SU-DHL-6 (cell line): Measurements from ENCODE around the gene CASP1.
"Not testable (repeated sequence)": the region's sequence is repeated elsewhere in the genome, so short reads cannot be mapped to it uniquely, and the experiment has no call there.

Experiments
- H2AFZ ChIP-seq: fragments of 200-600 bp; sonication (generic); 2 replicates; pipeline ENCODE4 v1.6.1; 2014; ENCODE audit warnings: low read depth, mild to moderate bottlenecking, moderate library complexity, mixed read lengths, antibody characterized with exemption, low read length; ENCODE audit not compliant: severe bottlenecking
- H3F3A ChIP-seq: fragments of 200-600 bp; shearing (Covaris generic); 2 replicates; pipeline ENCODE4 v1.6.0; 2016; ENCODE audit warnings: antibody characterized with exemption, mild to moderate bottlenecking; ENCODE audit not compliant: insufficient read depth
- H3K27ac ChIP-seq: fragments of 200-600 bp; sonication (generic); 2 replicates; pipeline ENCODE4 v1.5.1; 2016; ENCODE audit warnings: low read depth, mild to moderate bottlenecking, low read length, moderate library complexity, mixed read lengths
- H3K27me3 ChIP-seq: fragments of 200-600 bp; sonication (generic), shearing (Covaris generic); 2 replicates; pipeline ENCODE4 v1.6.0; 2014; ENCODE audit warnings: mild to moderate bottlenecking, low read length
- H3K36me3 ChIP-seq: fragments of 200-600 bp; sonication (generic); 2 replicates; pipeline ENCODE4 v1.6.1; 2014; ENCODE audit warnings: mild to moderate bottlenecking, low read length, mixed read lengths
- H3K4me2 ChIP-seq: fragments of 300-600, 200-600 bp; shearing (Covaris generic), sonication (generic); 2 replicates; pipeline ENCODE4 v1.6.0; 2014; ENCODE audit warnings: low read length, low read depth, mild to moderate bottlenecking; ENCODE audit not compliant: poor library complexity, severe bottlenecking
- H3K4me3 ChIP-seq: fragments of 200-600 bp; sonication (generic); 2 replicates; pipeline ENCODE4 v1.5.1; 2014; ENCODE audit warnings: antibody characterized with exemption, low read length, mild to moderate bottlenecking, mixed read lengths; ENCODE audit not compliant: insufficient read depth, poor library complexity, severe bottlenecking
- H3K79me2 ChIP-seq: fragments of 200-600 bp; sonication (generic); 2 replicates; pipeline ENCODE4 v1.6.1; 2014; ENCODE audit warnings: mild to moderate bottlenecking, low read length, moderate library complexity; ENCODE audit not compliant: insufficient read depth
- H3K9ac ChIP-seq: fragments of 200-600 bp; sonication (generic); 2 replicates; pipeline ENCODE4 v1.7.0; 2014; ENCODE audit warnings: mild to moderate bottlenecking, low read length
- H3K9me2 ChIP-seq: fragments of 200-600 bp; sonication (generic); replicated peaks from 2 replicates; pipeline ENCODE4 v1.6.1; 2014; ENCODE audit warnings: low read length; ENCODE audit not compliant: insufficient read depth
- H3K9me3 ChIP-seq: fragments of 200-600 bp; sonication (generic); 2 replicates; pipeline ENCODE4 v1.6.1; 2014; ENCODE audit warnings: low read length, mixed read lengths; ENCODE audit not compliant: insufficient read depth
- H4K20me1 ChIP-seq: fragments of 200-600 bp; sonication (generic); 2 replicates; pipeline ENCODE4 v1.6.1; 2014; ENCODE audit warnings: low read depth, mild to moderate bottlenecking, antibody characterized with exemption, low read length, moderate library complexity, mixed read lengths
- CTCF ChIP-seq: fragments of 200-600 bp; sonication (generic); IDR thresholded peaks from one replicate; pipeline ENCODE4 v1.5.1; 2017; ENCODE audit warnings: antibody characterized with exemption, mild to moderate bottlenecking, low read length, moderate library complexity; ENCODE audit not compliant: insufficient read depth, poor library complexity, severe bottlenecking
- EZH2phosphoT487 ChIP-seq: fragments of 200-600 bp; sonication (generic), shearing (Covaris generic); conservative IDR thresholded peaks from 2 replicates; pipeline ENCODE4 v1.6.1; 2018; ENCODE audit warnings: mild to moderate bottlenecking, antibody characterized with exemption, low read length, moderate library complexity, mixed read lengths

CASP1 gene

GRCh38 chr11:105046898-105047579, 12.1 kb upstream of the CASP1 start:
- Histone ChIP-seq H3F3A (no peaks in the 10 kb centered on the region), H3K9me3 (no peaks in the 10 kb centered on the region), H3K79me2 (no peaks in the 10 kb centered on the region), H3K27ac (no peak overlapping the region), H2AFZ (no peak overlapping the region), H3K9ac (no peak overlapping the region), H3K36me3 (no peaks in the 10 kb centered on the region), H3K27me3 (no peaks in the 10 kb centered on the region), H3K4me3 (no peak overlapping the region), H3K9me2 (no peaks in the 10 kb centered on the region), H4K20me1 (no peaks in the 10 kb centered on the region), H3K4me2 (no peak overlapping the region)
- no peak for TF ChIP-seq CTCF
- TF ChIP-seq EZH2phosphoT487: no peak

GRCh38 chr11:105045676-105046296, 10.8 kb upstream of the CASP1 start:
- no peaks in the 10 kb centered on the region for H4K20me1 ChIP-seq
- no peak for TF ChIP-seq CTCF
- H3K4me2 ChIP-seq: no peak overlapping the region
- no peak overlapping the region for H3K27ac ChIP-seq
- no peaks in the 10 kb centered on the region for H3K9me2 ChIP-seq
- no peaks in the 10 kb centered on the region for H3K27me3 ChIP-seq
- no peak overlapping the region for H2AFZ ChIP-seq
- no peak overlapping the region for H3K4me3 ChIP-seq
- no peaks in the 10 kb centered on the region for H3K9me3 ChIP-seq
- H3K79me2 ChIP-seq: no peaks in the 10 kb centered on the region
- H3F3A ChIP-seq: no peaks in the 10 kb centered on the region
- no peaks in the 10 kb centered on the region for H3K36me3 ChIP-seq
- H3K9ac ChIP-seq: no peak overlapping the region

GRCh38 chr11:105044557-105045524, 9.9 kb upstream of the CASP1 start, which contains the start of gene CARD16:
CARD16 (minus strand) TSS chr11:105045335; CDS start chr11:105045297, 38 bp downstream.
- H3K9me3 ChIP-seq, H3K27ac ChIP-seq, H3K4me2 ChIP-seq, H3K4me3 ChIP-seq, H3K27me3 ChIP-seq, H3K36me3 ChIP-seq, H3K9me2 ChIP-seq, H2AFZ ChIP-seq, H3K79me2 ChIP-seq, H3F3A ChIP-seq, H3K9ac ChIP-seq, H4K20me1 ChIP-seq: not testable (repeated sequence)
